ENCODE measurements around the gene COX6B2.
"Not testable (repeated sequence)": the region's sequence is repeated elsewhere in the genome, so short reads cannot be mapped to it uniquely, and the experiment has no call there.

DNA sequence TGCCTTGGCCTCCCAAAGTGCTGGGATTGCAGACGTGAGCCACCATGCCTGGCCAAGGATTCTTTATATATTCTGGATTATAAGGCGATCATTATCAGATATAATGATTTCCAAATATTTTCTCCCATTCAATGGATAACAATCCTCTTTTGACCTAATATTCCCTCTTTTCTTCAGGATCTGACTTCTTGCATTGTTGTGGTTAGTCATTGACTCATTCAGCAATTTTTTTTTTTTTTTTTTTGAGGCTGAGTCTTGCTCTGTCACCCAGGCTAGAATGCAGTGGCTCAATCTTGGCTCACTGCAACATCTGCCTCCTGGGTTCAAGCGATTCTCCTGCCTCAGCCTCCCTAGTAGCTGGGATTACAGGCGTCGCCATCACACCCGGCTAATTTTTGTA is 24.7 kb downstream of the COX6B2 start:
- TF ChIP-seq SUZ12 (IDR thresholded peaks at IDR 0.05; ENCODE audit: extremely low read depth, insufficient read depth, insufficient read length); YY1 (IDR thresholded peaks at IDR 0.05; ENCODE audit: insufficient read depth, insufficient read length): not testable (repeated sequence)

Data from NT2/D1 (cell line).